SW480 (cell line): Measurements from ENCODE around the gene SPATA13.

Source experiments
- DNase-seq: peaks from one replicate; pipeline ENCODE4 v3.0.0-alpha.2; 2016; ENCODE audit warnings: low spot score

SPATA13 gene

GRCh38 chr13:24223341-24224231 lies 63.1 kb downstream of the SPATA13 start:
- DNase-seq = no peak

- DNase-seq = no peak
Measured at GRCh38 chr13:24224232-24224680, 63.7 kb downstream of the SPATA13 start.

- DNase-seq = no peak
Measured at GRCh38 chr13:24225062-24225461, 64.5 kb downstream of the SPATA13 start.

DNA sequence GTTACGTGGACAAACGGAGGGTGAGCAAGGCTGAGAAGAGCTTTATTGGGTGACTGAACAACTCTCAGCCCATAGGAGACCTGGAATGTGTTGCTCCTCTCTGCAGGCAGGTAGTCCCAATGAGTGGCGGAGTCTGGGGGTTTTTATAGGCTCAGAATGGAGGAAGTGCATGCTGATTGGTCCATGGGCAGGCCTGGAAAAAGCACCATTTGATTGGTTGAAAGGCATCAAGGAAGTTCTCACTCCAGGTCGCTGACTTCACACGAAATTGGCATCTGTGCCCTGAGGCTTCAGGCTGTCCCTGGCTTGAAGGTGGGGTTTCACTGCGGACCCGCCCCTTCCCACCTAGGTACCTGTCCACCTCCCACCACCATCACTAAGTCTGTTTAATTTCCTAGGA lies 65.4 kb downstream of the SPATA13 start:
- DNase-seq = no peak

DNA sequence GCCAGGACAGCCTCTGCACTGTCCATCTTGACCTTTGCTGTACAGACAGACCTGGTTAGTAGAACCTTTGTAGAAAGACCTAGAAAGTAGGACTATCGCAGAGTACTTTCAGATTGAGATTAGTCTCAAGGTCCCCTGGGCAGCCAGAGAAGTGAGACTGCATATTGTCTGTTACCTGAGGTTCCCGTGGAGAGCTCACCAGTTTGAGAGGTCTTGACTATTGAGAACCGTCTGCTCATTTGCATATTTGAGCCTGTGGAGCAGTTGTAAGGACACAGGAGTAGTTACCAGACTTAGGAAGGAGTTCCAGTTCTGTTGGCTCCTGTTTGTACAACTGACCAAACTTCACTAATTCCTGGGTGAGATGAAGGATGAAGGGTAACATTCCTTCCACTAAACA lies 66.2 kb downstream of the SPATA13 start:
- DNase-seq = no peak

GRCh38 chr13:24228852-24229458 lies 68.4 kb downstream of the SPATA13 start:
- peak; percentile 68 for DNase-seq

DNA sequence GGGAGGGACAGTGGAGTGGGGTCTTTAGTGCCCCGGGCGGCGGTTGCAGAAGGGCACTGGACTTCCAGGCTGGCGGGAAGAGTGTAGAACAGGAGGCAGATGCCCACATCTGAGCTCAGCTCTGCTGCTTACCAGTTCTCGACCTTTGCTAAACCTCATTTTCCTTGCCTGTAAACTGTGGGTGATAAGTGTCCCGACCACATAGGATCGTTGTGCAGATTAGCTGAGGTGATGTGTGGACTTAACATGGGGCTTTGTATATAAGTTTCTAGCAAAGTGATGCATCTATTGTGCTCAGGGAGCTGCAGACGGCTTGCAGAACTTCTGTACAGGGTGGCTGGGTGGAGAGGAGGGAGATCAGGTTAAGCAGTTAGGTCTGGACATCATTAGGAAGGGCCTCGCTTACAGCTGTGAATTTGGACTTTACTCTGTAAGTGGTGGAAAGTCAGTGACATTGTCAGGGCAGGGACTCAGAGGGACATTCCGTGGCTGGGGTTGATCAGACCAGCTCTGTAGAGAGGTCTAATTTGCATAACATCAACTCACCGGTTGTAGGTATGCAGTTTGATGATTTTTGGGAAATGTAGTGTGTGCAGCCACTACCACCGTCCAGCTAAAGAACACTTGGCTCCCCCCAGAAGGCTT lies 70.0 kb downstream of the SPATA13 start:
- DNase-seq = no peak

GRCh38 chr13:24231377-24231776 lies 70.9 kb downstream of the SPATA13 start:
- no peak for DNase-seq

GRCh38 chr13:24232037-24232436 lies 71.5 kb downstream of the SPATA13 start:
- DNase-seq = no peak

DNA sequence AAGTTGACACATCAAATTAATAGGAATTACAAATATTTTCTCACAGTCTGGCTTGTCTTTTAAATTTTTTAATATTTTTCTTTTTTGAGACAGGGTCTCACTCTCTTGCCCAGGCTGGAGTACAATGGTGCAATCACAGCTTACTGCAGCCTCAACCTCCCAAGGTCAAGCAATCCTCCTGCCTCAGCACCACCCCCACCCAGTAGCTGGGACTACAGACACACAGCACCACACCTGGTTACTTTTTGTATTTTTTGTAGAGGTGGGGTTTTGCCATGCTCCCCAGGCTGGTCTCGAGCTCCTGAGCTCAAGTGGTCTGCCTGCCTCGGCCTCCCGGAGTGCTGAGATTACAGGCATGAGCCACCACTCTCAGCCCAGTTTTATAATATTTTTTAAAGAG lies 72.0 kb downstream of the SPATA13 start:
- no peak for DNase-seq

DNA sequence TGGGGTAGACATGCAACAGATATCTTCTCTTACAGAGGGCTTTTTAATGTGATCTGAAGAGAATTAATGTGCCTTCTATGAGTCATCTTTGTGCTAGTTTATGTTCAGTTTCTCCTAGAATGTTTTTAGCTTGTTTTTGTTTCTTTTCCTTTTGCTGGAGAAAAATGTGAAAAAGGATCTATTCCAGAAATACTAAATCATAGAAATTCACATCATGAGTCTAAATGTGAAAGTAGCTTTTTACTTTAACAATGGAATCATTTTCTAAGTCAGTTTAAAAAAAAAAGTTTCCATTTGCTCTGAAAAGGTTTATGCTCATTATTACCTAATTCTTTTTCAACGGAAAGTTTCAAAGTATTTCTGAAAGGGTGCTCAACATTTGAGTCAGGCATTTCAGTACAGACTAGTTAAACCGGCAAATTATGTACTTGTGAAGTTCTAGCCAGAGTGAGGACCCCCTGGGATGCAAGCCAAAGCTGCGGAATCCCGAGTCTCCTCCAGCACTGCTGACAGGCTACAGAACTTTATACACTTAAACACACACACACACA lies 72.9 kb downstream of the SPATA13 start:
- DNase-seq = no peak

GRCh38 chr13:24234200-24234915 lies 73.8 kb downstream of the SPATA13 start:
- DNase-seq = no peak

DNA sequence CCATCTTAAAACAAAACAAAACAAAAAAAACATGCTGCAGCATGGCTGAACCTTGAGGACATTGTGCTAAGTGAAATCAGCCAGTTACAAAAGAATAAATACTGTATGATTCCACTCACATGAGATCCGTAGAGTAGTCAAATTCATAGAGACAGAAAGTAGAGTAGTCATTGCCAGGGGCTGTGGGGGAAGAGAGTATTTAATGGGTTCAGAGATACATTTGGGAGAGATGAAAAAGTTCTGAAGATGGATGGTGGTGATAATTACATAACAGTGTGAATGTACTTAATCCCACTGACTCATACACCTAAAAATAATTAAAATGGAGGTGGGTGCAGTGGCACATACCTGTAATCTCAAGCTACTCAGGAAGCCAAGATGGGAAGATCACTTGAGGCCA lies 76.8 kb downstream of the SPATA13 start:
- no peak for DNase-seq

DNA sequence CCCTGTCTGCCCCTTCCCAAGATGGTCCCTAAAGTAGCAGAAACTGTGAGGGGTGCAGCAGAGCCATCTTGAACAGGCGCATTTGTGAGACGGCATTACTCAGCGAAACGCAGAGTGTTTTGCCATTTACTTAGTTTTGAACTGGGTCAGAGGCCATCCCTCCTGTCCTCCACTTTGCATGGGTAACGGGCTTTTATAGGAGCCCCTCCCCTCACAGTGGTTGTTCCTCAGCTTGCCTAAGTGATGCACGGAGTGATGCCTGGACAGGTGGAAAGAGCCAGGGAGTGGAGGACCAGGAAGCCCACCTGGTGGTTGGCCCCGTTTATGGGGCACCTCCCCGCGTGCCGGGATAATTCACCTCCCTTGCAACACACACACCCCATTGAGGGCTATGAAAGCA lies 80.8 kb downstream of the SPATA13 start:
- DNase-seq = no peak

- no peak for DNase-seq
Measured at GRCh38 chr13:24242100-24242499, 81.6 kb downstream of the SPATA13 start.

DNA sequence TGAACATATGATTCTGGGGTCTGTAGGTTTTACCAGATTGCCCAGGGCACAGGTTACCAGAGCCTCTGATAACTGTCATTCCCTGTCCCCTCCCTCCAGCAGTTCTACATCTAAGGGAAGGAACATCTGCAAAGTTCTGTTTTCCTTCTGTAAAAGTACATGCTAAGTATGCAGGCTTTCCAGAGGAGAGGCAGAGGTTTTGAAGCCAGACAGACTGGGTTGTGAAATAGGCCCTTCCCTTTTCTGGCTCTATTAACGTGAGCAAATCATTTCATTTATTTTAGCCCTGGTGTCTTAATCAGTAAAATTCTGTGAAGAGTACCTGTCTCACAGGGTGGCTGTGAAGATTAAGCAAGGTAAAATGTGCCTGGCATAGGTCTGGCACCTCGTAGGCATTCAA lies 82.8 kb downstream of the SPATA13 start:
- DNase-seq = no peak

GRCh38 chr13:24244802-24245201 lies 84.3 kb downstream of the SPATA13 start:
- no peak for DNase-seq

GRCh38 chr13:24247016-24247415 lies 86.5 kb downstream of the SPATA13 start:
- DNase-seq = no peak

DNA sequence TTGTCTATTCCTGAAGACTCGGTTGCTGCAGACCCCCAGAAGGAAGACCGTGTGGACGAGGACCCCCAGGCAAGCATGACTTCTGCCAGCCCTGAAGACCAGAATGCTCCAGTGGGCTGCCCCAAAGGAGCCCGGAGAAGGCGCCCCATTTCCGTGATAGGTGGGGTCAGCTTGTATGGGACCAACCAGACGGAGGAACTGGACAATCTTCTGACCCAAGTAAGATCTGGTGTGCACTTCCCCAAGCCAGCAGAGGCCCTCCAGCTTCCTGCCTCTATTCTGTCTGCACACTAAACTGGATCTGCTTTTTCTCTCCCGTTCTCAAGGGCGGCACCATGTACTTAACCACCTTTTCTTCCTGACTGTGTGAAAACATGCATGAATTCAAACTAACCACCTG lies 89.1 kb downstream of the SPATA13 start:
- no peak for DNase-seq

- no peak for DNase-seq
Measured at GRCh38 chr13:24250376-24251057, 90.0 kb downstream of the SPATA13 start.

DNA sequence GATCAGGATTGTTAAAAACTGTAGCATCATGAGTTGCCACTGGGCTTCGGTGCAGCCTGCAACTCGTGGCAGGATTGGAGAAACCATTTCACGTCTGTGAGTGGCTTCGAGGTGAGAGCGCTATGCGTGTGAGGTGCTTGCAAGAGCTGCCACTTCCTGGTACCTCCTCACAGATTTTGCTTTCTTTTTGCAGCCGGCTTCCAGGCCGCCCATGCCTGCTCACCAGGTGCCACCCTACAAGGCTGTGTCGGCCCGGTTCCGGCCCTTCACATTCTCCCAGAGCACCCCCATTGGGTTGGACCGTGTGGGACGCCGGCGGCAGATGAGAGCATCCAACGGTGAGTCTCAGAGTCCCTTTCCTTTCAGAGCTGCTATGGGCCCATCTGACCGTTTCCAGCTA lies 91.0 kb downstream of the SPATA13 start:
- no peak for DNase-seq

DNA sequence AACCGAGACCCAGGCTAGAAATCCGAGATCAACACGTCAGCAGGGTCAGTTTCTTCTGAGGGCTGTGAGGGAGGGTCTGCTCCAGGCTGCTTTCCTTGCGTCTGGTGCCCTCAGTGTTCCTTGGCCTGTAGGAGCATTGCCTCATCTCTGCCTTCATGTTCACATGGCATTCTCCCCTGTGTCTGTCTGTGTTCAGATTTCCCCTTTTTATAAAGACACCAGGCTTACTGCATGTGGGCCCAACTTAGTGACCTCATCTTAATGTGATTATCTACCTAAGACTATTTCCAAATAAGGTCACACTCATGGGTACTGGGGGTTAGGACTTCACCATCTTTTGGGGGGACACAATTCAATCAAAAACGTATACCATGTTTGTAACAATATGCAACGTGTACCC lies 91.6 kb downstream of the SPATA13 start:
- DNase-seq = no peak
